SH-SY5Y (cell line): Measurements from ENCODE around the gene ABCG5.

Source experiments
- GATA2 ChIP-seq: IDR thresholded peaks from 2 replicates; pipeline ENCODE4 v1.6.1; 2011; ENCODE audit warnings: mild to moderate bottlenecking, low read depth, low read length
- GATA3 ChIP-seq: IDR thresholded peaks from 2 replicates; pipeline ENCODE4 v1.6.1; 2011; ENCODE audit warnings: low read depth, mild to moderate bottlenecking, low read length, moderate library complexity

The ABCG5 gene

GRCh38 chr2:43774617-43775016 is 64.0 kb downstream of the ABCG5 start:
- TF ChIP-seq GATA2 (no peak), GATA3 (no peak)

GRCh38 chr2:43773876-43774613 is 64.6 kb downstream of the ABCG5 start, which contains the start of gene DYNC2LI1:
Gene DYNC2LI1, plus strand, starts transcription at chr2:43774039. Its CDS starts 100 bp downstream, at chr2:43774139.
- TF ChIP-seq GATA2 (no peak), GATA3 (no peak)

GRCh38 chr2:43766006-43766405 is 72.6 kb downstream of the ABCG5 start:
- TF ChIP-seq GATA2 (no peak), GATA3 (no peak)

- TF ChIP-seq GATA2 = no peak
- no peak for TF ChIP-seq GATA3
Observed at GRCh38 chr2:43764086-43764705, 74.4 kb downstream of the ABCG5 start.

GRCh38 chr2:43763091-43763490 is 75.5 kb downstream of the ABCG5 start:
- TF ChIP-seq GATA2 (no peak), GATA3 (no peak)
